HL-60/S4 (cell line): Measurements from ENCODE around the gene KIR3DL3.
"Not testable (repeated sequence)": the region's sequence is repeated elsewhere in the genome, so short reads cannot be mapped to it uniquely, and the experiment has no call there.

Experiments used
- in situ Hi-C: fragments of 300-500 bp; cut with MboI; formaldehyde crosslinking; loops from 2 replicates; pipeline ENCODE4 v1.14.3; 2022; ENCODE audit warnings: low sequenced_read_pairs

The KIR3DL3 gene

DNA sequence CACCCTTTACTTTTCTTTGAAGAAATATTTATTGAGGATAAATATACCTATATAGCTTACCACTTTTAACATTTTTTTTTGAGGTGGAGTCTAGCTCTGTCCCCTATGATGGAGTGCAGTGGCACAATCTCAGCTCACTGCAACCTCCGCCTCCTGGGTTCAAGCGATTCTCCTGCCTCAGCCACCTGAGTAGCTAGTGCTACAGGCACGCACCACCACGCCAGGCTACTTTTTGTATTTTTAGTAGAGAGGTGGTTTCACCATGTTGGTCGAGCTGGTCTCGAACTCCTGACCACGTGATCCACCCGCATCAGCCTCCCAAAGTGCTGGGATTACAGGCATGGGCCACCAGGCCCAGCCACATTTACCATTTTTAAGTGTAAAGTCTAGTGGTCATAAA is 51.6 kb downstream of the KIR3DL3 start:
- in situ Hi-C loops, result loop anchor here (10.0 kb wide), 1 partner anchor 79 kb away; the partner anchor contains the start of gene KIR3DL2

- in situ Hi-C loops, result loop anchor here (10.0 kb wide), 1 partner anchor 77 kb away; the partner anchor contains the start of gene KIR3DL2
Observed at GRCh38 chr19:54777851-54778250, 53.6 kb downstream of the KIR3DL3 start.

- in situ Hi-C loops, result loop anchor here (10.0 kb wide), 1 partner anchor 76 kb away; the partner anchor contains the start of gene KIR3DL2
Observed at GRCh38 chr19:54778896-54779295, 54.7 kb downstream of the KIR3DL3 start.

GRCh38 chr19:54782916-54783315 is 58.7 kb downstream of the KIR3DL3 start:
- in situ Hi-C loops, result not testable (repeated sequence)
